Common myeloid progenitor, CD34-positive (primary cell): ENCODE results near the gene BFSP2.

Experiments
- CTCF ChIA-PET: fragments of 350-600 bp; sonication (Branson Sonifier 250); formaldehyde crosslinking; loops from one replicate; lab custom pipeline; 2021; ENCODE audit warnings: antibody characterized with exemption; lab: Charles Lee
- POLR2A ChIA-PET: fragments of 350-600 bp; sonication (Branson Sonifier 250); formaldehyde crosslinking; loops from one replicate; lab custom pipeline; 2021; ENCODE audit warnings: antibody characterized with exemption; lab: Charles Lee
- DNase-seq, 3 donors: peaks; one replicate each; pipeline versions ENCODE4 v3.0.0 to v3.0.0-alpha.2; 2013
- H3K27ac ChIP-seq, 2 experiments: 1 replicate in 1 of 2; 2 replicates in 1 of 2; pipeline ENCODE4 v1.7.0; 2013; ENCODE audit warnings: inconsistent platforms in 2 of 2, low read length in 2 of 2, mild to moderate bottlenecking in 2 of 2, low read depth in 1 of 2, moderate library complexity in 1 of 2; ENCODE audit not compliant: severe bottlenecking in 2 of 2, insufficient read depth in 1 of 2, poor library complexity in 1 of 2
- H3K27me3 ChIP-seq, 5 experiments: replicated peaks in 2 of 5; 1 replicate in 3 of 5; 2 replicates in 2 of 5; pipeline versions ENCODE4 v1.6.1 to v1.7.0; 2013; ENCODE audit warnings: low read length in 4 of 5, mild to moderate bottlenecking in 2 of 5, moderate library complexity in 2 of 5, inconsistent platforms in 1 of 5; ENCODE audit not compliant: insufficient read depth in 5 of 5, control insufficient read depth in 4 of 5
- H3K36me3 ChIP-seq, 4 experiments: 1 replicate in 2 of 4; 2 replicates in 2 of 4; pipeline versions ENCODE4 v1.6.1 to v1.7.0; 2013; ENCODE audit warnings: low read length in 3 of 4, control low read depth in 1 of 4, mild to moderate bottlenecking in 1 of 4; ENCODE audit not compliant: control insufficient read depth in 4 of 4, insufficient read depth in 4 of 4
- H3K4me1 ChIP-seq, 4 experiments: 1 replicate in 3 of 4; 2 replicates in 1 of 4; pipeline versions ENCODE4 v1.6.1 to v1.7.1; 2013; ENCODE audit warnings: low read length in 3 of 4, mild to moderate bottlenecking in 3 of 4, control low read depth in 1 of 4, inconsistent platforms in 1 of 4, moderate library complexity in 1 of 4; ENCODE audit not compliant: control insufficient read depth in 4 of 4, insufficient read depth in 4 of 4; ENCODE audit errors: control extremely low read depth in 1 of 4
- H3K4me3 ChIP-seq, 7 experiments: 1 replicate in 4 of 7; 2 replicates in 3 of 7; pipeline versions ENCODE4 v1.5.1 to v1.7.0; 2013; ENCODE audit warnings: mild to moderate bottlenecking in 7 of 7, low read length in 6 of 7, moderate library complexity in 6 of 7, inconsistent platforms in 2 of 7, low read depth in 2 of 7, control low read depth in 1 of 7; ENCODE audit not compliant: insufficient read depth in 4 of 7, control insufficient read depth in 1 of 7; ENCODE audit errors: extremely low read depth in 1 of 7
- H3K9me3 ChIP-seq, 5 experiments: 1 replicate in 4 of 5; 2 replicates in 1 of 5; pipeline versions ENCODE4 v1.6.1 to v1.7.1; 2013; ENCODE audit warnings: low read length in 4 of 5, mild to moderate bottlenecking in 2 of 5, inconsistent platforms in 1 of 5, low read depth in 1 of 5, moderate library complexity in 1 of 5; ENCODE audit not compliant: control insufficient read depth in 4 of 5, insufficient read depth in 2 of 5; ENCODE audit errors: control extremely low read depth in 1 of 5
- WGBS: methylation state at CpG from one replicate; pipeline ENCODE4 v1.1.5; 2013; ENCODE audit not compliant: insufficient coverage; 5-methylcytosine and 5-hydroxymethylcytosine counted together

BFSP2 gene

GRCh38 chr3:133388696-133389395 is 11.0 kb upstream of the BFSP2 start:
- H3K4me1 ChIP-seq: peaks cover 0 to 4% (median 0%) of the 10 kb centered on the region in 4 experiments
- peaks cover 0 to 3% (median 0%) of the 10 kb centered on the region in 5 experiments for H3K27me3 ChIP-seq
- no peak for DNase-seq
- 90% methylated on average over 4 of the region's 4 CpGs for WGBS
- POLR2A ChIA-PET: no interaction called here
- no peak overlapping the region for H3K27ac ChIP-seq
- no peaks in the 10 kb centered on the region for H3K36me3 ChIP-seq
- H3K9me3 ChIP-seq: no peaks in the 10 kb centered on the region
- CTCF ChIA-PET: interaction anchor here (1.0 to 3.9 kb wide), 6 partner anchors 9 to 663 kb away, joined by 3 to 16 read pairs (median 5); no protein-coding TSS in a partner anchor
- H3K4me3 ChIP-seq: no peak overlapping the region

DNA sequence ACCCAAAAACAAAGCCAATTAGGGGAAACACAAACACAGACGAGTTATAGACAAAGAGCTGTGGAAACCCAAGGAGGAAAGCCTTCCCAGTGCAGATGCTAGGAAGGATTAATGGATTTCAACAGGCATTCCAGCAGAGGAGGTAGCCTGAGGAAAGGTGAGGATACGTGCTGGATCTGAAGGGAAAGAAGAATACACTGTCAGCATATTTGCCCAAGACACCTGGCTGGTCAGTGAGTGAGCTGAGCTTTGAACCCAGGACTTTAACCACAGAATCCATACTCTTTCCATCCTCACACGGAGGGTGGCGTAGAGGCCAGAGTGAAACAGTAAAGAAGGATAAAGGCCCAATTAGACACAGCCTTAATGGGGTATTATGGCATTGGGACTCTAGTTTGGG is 9.1 kb upstream of the BFSP2 start:
- CTCF ChIA-PET: interaction anchor here (1.5 to 7.1 kb wide), 3 partner anchors 8 to 660 kb away, joined by 3 to 30 read pairs (median 16); no protein-coding TSS in a partner anchor
- peaks cover 0 to 3% (median 0%) of the 10 kb centered on the region in 5 experiments for H3K27me3 ChIP-seq
- POLR2A ChIA-PET: no interaction called here
- H3K9me3 ChIP-seq: no peaks in the 10 kb centered on the region
- H3K4me3 ChIP-seq: no peak overlapping the region
- H3K36me3 ChIP-seq: no peaks in the 10 kb centered on the region
- no peak overlapping the region for H3K27ac ChIP-seq
- WGBS: 96% methylated on average over 3 of the region's 4 CpGs
- no peaks in the 10 kb centered on the region for H3K4me1 ChIP-seq
- DNase-seq: no peak

GRCh38 chr3:133393204-133393603 is 6.7 kb upstream of the BFSP2 start:
- ChIA-PET CTCF (interaction anchor here (0.9 to 7.1 kb wide), 2 partner anchors 11 to 23 kb away, joined by 3 to 30 read pairs; no protein-coding TSS in a partner anchor), POLR2A (interaction anchor here (0.6 kb wide), 1 partner anchor 9 kb away, joined by 3 read pairs; no protein-coding TSS in a partner anchor)
- no peaks in the 10 kb centered on the region for H3K4me1 ChIP-seq
- H3K9me3 ChIP-seq: no peaks in the 10 kb centered on the region
- 100% methylated on average over 1 of the region's 1 CpG for WGBS
- peaks cover 0 to 3% (median 0%) of the 10 kb centered on the region in 5 experiments for H3K27me3 ChIP-seq
- no peak overlapping the region for H3K27ac ChIP-seq
- no peak overlapping the region for H3K4me3 ChIP-seq
- no peaks in the 10 kb centered on the region for H3K36me3 ChIP-seq
- no peak for DNase-seq

- ChIA-PET POLR2A (interaction anchor here (0.6 kb wide), 1 partner anchor 8 kb away, joined by 3 read pairs; no protein-coding TSS in a partner anchor), CTCF (interaction anchor here (1.2 to 7.1 kb wide), 2 partner anchors 11 to 667 kb away, joined by 6 to 30 read pairs; no protein-coding TSS in a partner anchor)
- Histone ChIP-seq H3K27me3 (peaks cover 0 to 6% (median 0%) of the 10 kb centered on the region in 5 experiments), H3K4me1 (no peaks in the 10 kb centered on the region), H3K36me3 (no peaks in the 10 kb centered on the region), H3K9me3 (no peaks in the 10 kb centered on the region), H3K27ac (no peak overlapping the region), H3K4me3 (no peak overlapping the region)
- WGBS: 96% methylated on average over 6 of the region's 7 CpGs
- DNase-seq: no peak
Observed at GRCh38 chr3:133393691-133394474, 6.0 kb upstream of the BFSP2 start.

DNA sequence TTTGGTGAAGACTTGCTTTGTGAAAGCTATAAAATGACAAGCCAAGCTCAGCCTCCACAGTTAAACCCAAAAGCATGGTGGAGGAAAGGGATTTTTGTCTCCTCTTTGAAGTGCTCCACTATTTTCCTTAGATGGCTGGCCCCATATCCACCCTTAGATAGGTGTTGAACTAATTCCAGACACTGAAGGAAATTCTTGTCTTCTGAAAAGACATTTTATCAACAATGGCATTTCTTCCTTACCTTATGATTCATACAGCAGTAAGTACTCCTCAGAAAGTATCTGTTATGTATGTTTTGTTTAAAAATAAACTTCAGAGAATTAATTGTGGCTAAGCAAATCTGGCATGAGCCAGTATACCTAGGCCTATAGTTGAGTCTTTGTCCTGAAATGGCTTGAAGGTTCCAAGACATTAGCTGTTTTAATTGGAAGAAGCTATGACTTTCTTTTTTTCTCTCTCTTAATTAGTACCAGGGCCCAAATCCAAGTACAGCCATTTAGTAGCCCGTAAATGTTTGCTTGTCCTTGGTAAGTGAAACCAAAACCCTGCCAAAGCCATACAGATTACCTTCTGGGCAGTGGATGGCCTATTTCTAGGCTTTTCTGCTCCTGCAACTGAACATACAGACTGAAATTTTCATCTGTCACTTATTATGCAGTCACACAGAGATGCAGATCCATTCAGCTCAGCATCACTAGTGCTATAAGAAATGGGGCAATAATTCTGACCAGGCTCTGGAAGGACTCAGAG is 5.1 kb upstream of the BFSP2 start:
- Histone ChIP-seq H3K9me3 (no peaks in the 10 kb centered on the region), H3K27me3 (peaks cover 0 to 6% (median 0%) of the 10 kb centered on the region in 5 experiments), H3K4me1 (no peaks in the 10 kb centered on the region), H3K36me3 (no peaks in the 10 kb centered on the region), H3K4me3 (no peak overlapping the region), H3K27ac (no peak overlapping the region)
- CTCF ChIA-PET: interaction anchor here (1.2 to 7.1 kb wide), 3 partner anchors 12 to 668 kb away, joined by 3 to 30 read pairs (median 6); no protein-coding TSS in a partner anchor
- POLR2A ChIA-PET: no interaction called here
- DNase-seq: no peak
- 100% methylated on average over 1 of the region's 1 CpG for WGBS

- Histone ChIP-seq H3K36me3 (no peaks in the 10 kb centered on the region), H3K9me3 (no peaks in the 10 kb centered on the region), H3K27me3 (peaks cover 0 to 3% (median 0%) of the 10 kb centered on the region in 5 experiments), H3K4me3 (no peak overlapping the region), H3K27ac (no peak overlapping the region), H3K4me1 (no peaks in the 10 kb centered on the region)
- WGBS: no CpG with 5 or more reads among the region's 10 CpGs
- ChIA-PET CTCF (interaction anchor here (1.7 kb wide), 1 partner anchor 666 kb away, joined by 5 read pairs; no protein-coding TSS in a partner anchor), POLR2A (no interaction called here)
- DNase-seq: no peak
Observed at GRCh38 chr3:133396906-133397305, 3.0 kb upstream of the BFSP2 start.
